Naive thymus-derived CD4-positive, alpha-beta T cell (primary cell): ENCODE results near the gene CCDC6. TPM values are rescaled to one million over a fixed set of nuclear protein-coding genes. Genes with fewer than 3 reads are reported as not detected.

Source experiments
- ATAC-seq: fragments of 150-1000 bp; cut with Tn5 transposase; 2 replicates; pipeline ENCODE4 v1.10.0; 2021; ENCODE audit warnings: mild to moderate bottlenecking, moderate library complexity
- CTCF ChIA-PET: fragments of 350-600 bp; sonication (Branson Sonifier 250); formaldehyde crosslinking; loops from one replicate; lab custom pipeline; 2021; ENCODE audit warnings: antibody characterized with exemption; lab: Charles Lee
- POLR2A ChIA-PET: fragments of 350-600 bp; sonication (Branson Sonifier 250); formaldehyde crosslinking; loops from one replicate; lab custom pipeline; 2021; ENCODE audit warnings: antibody characterized with exemption, inconsistent platforms; lab: Charles Lee
- DNase-seq, 9 donors: peaks; one replicate each; pipeline versions ENCODE4 v3.0.0 to v3.0.0-alpha.2; 2020 to 2022; ENCODE audit warnings: mixed read lengths in 1 of 9
- H3K27ac ChIP-seq: one replicate; pipeline ENCODE4 v1.7.0; 2013; ENCODE audit warnings: mild to moderate bottlenecking, low read depth, low read length, moderate library complexity
- H3K27me3 ChIP-seq, 2 donors: one replicate each; pipeline ENCODE4 v1.7.0; 2013; ENCODE audit warnings: low read length in 2 of 2, mild to moderate bottlenecking in 2 of 2, moderate library complexity in 2 of 2; ENCODE audit not compliant: control insufficient read depth in 2 of 2, insufficient read depth in 2 of 2
- H3K36me3 ChIP-seq, 3 experiments: 1 replicate in 2 of 3; 2 replicates in 1 of 3; pipeline ENCODE4 v1.7.0; 2013; ENCODE audit warnings: low read length in 3 of 3, mild to moderate bottlenecking in 3 of 3, moderate library complexity in 1 of 3; ENCODE audit not compliant: insufficient read depth in 3 of 3, control insufficient read depth in 2 of 3
- H3K4me1 ChIP-seq, 2 donors: one replicate each; pipeline ENCODE4 v1.7.0; 2013; ENCODE audit warnings: low read length in 2 of 2, mild to moderate bottlenecking in 2 of 2, moderate library complexity in 1 of 2; ENCODE audit not compliant: control insufficient read depth in 2 of 2, insufficient read depth in 2 of 2
- H3K4me3 ChIP-seq: 2 replicates; pipeline ENCODE4 v1.7.0; 2013; ENCODE audit warnings: mild to moderate bottlenecking, low read length
- H3K9me3 ChIP-seq, 3 experiments: 1 replicate in 2 of 3; 2 replicates in 1 of 3; pipeline ENCODE4 v1.7.0; 2013; ENCODE audit warnings: low read length in 3 of 3; ENCODE audit not compliant: control insufficient read depth in 2 of 3
- H3K27ac Mint-ChIP-seq, 9 donors: one replicate each; pipeline ENCODE4 v1.8.0; 2020 to 2022; ENCODE audit warnings: mixed read lengths in 9 of 9, mild to moderate bottlenecking in 8 of 9, moderate library complexity in 5 of 9, inconsistent platforms in 2 of 9
- H3K27me3 Mint-ChIP-seq, 5 donors: one replicate each; pipeline ENCODE4 v1.8.0; 2021 to 2022; ENCODE audit warnings: mixed read lengths in 5 of 5, mild to moderate bottlenecking in 1 of 5
- H3K36me3 Mint-ChIP-seq, 5 donors: one replicate each; pipeline ENCODE4 v1.8.0; 2020 to 2022; ENCODE audit warnings: mixed read lengths in 5 of 5, mild to moderate bottlenecking in 3 of 5, inconsistent platforms in 1 of 5
- H3K4me1 Mint-ChIP-seq, 7 donors: one replicate each; pipeline ENCODE4 v1.8.0; 2020 to 2022; ENCODE audit warnings: mixed read lengths in 7 of 7, mild to moderate bottlenecking in 3 of 7, inconsistent platforms in 1 of 7
- H3K4me3 Mint-ChIP-seq, 10 donors: one replicate each; pipeline ENCODE4 v1.8.0; 2020 to 2022; ENCODE audit warnings: mild to moderate bottlenecking in 10 of 10, mixed read lengths in 10 of 10, moderate library complexity in 6 of 10, inconsistent platforms in 2 of 10
- H3K9me3 Mint-ChIP-seq, 11 donors: one replicate each; pipeline ENCODE4 v1.8.0; 2020 to 2022; ENCODE audit warnings: mixed read lengths in 11 of 11, mild to moderate bottlenecking in 4 of 11, inconsistent platforms in 1 of 11, moderate library complexity in 1 of 11
- intact Hi-C, 2 donors: fragments of 100-400 bp; cut with micrococcal nuclease; formaldehyde crosslinking; loops; one replicate each; pipeline ENCODE4 v1.15.1; 2023
- polyA plus RNA-seq, 2 donors: library from polyadenylated mRNA; unstranded; fragments of 300-500 nt; fragmentation: Illumina TruSeq; gene quantifications; one replicate each; pipeline ENCODE4 v1.2.3, GENCODE V29; 2021
- total RNA-seq, 6 experiments: library from RNA in 5 of 6; stranded (reverse) in 5 of 6; gene quantifications; 1 replicate in 5 of 6; 2 replicates in 1 of 6; pipeline ENCODE4 v1.2.3 and lab custom pipeline; 2021 to 2026

Gene CCDC6
- total and polyA plus RNA-seq, 7 experiments from 2014 or later: 4.2 to 34.3 (median 21.0) TPM

- H3K36me3 ChIP-seq: peaks cover 3 to 67% (median 26%) of the 10 kb centered on the region in 3 experiments
- DNase-seq: no peak
- no peak overlapping the region for H3K4me3 ChIP-seq
- CTCF ChIA-PET: interaction anchor here (1.0 kb wide), 1 partner anchor 11 kb away, joined by 5 read pairs; no protein-coding TSS in a partner anchor
- POLR2A ChIA-PET: no interaction called here
- H3K9me3 Mint-ChIP-seq: no peaks in the 10 kb centered on the region
- peaks cover 0 to 5% (median 0%) of the 10 kb centered on the region in 7 donors for H3K4me1 Mint-ChIP-seq
- no peaks in the 10 kb centered on the region for H3K4me1 ChIP-seq
- no peak overlapping the region for H3K4me3 Mint-ChIP-seq
- peaks cover 15 to 78% (median 60%) of the 10 kb centered on the region in 5 donors for H3K36me3 Mint-ChIP-seq
- H3K27ac Mint-ChIP-seq: no peak overlapping the region
- H3K27me3 ChIP-seq: no peaks in the 10 kb centered on the region
- H3K27me3 Mint-ChIP-seq: no peaks in the 10 kb centered on the region
- no peak for ATAC-seq
- H3K9me3 ChIP-seq: no peaks in the 10 kb centered on the region
- intact Hi-C loops: loop anchor here (10.0 kb wide), 2 partner anchors 849 to 1019 kb away; no protein-coding TSS in a partner anchor
- H3K27ac ChIP-seq: no peak overlapping the region
Measured at GRCh38 chr10:59804220-59804619, 102.1 kb downstream of the CCDC6 start.

GRCh38 chr10:59803714-59804113 is 102.6 kb downstream of the CCDC6 start:
- DNase-seq: no peak
- CTCF ChIA-PET: interaction anchor here (1.0 kb wide), 1 partner anchor 12 kb away, joined by 5 read pairs; no protein-coding TSS in a partner anchor
- intact Hi-C loops: loop anchor here (10.0 kb wide), 2 partner anchors 849 to 1019 kb away; no protein-coding TSS in a partner anchor

GRCh38 chr10:59801171-59801570 is 105.2 kb downstream of the CCDC6 start:
- Mint-ChIP-seq H3K4me1 (peaks cover 0 to 2% (median 0%) of the 10 kb centered on the region in 7 donors), H3K4me3 (no peak overlapping the region), H3K27ac (peak overlapping the region in 1 of 9 donors; percentile 14), H3K36me3 (peaks cover 19 to 77% (median 70%) of the 10 kb centered on the region in 5 donors), H3K9me3 (peaks cover 0 to 1% (median 0%) of the 10 kb centered on the region in 11 donors), H3K27me3 (no peaks in the 10 kb centered on the region)
- ChIA-PET POLR2A (no interaction called here), CTCF (no interaction called here)
- intact Hi-C loops: loop anchor here (10.0 kb wide), 2 partner anchors 846 to 1016 kb away; no protein-coding TSS in a partner anchor
- no peak for ATAC-seq
- no peak for DNase-seq
- Histone ChIP-seq H3K9me3 (no peaks in the 10 kb centered on the region), H3K4me1 (no peaks in the 10 kb centered on the region), H3K36me3 (peaks cover 0 to 49% (median 11%) of the 10 kb centered on the region in 3 experiments), H3K27me3 (no peaks in the 10 kb centered on the region), H3K4me3 (no peak overlapping the region), H3K27ac (no peak overlapping the region)

More at GRCh38 chr10:59803714-59804113, 102.6 kb downstream of the CCDC6 start:
- H3K36me3 Mint-ChIP-seq: peaks cover 15 to 80% (median 63%) of the 10 kb centered on the region in 5 donors
- Histone ChIP-seq H3K36me3 (peaks cover 3 to 66% (median 22%) of the 10 kb centered on the region in 3 experiments), H3K4me3 (no peak overlapping the region), H3K27ac (no peak overlapping the region), H3K4me1 (no peaks in the 10 kb centered on the region), H3K27me3 (no peaks in the 10 kb centered on the region), H3K9me3 (no peaks in the 10 kb centered on the region)
- POLR2A ChIA-PET: no interaction called here
- ATAC-seq: peak; percentile 51
- H3K9me3 Mint-ChIP-seq: no peaks in the 10 kb centered on the region
- H3K27ac Mint-ChIP-seq: peak overlapping the region in 3 of 9 donors; percentile 12 to 69 (median 28)
- H3K4me3 Mint-ChIP-seq: no peak overlapping the region
- peaks cover 0 to 5% (median 0%) of the 10 kb centered on the region in 7 donors for H3K4me1 Mint-ChIP-seq
- no peaks in the 10 kb centered on the region for H3K27me3 Mint-ChIP-seq

- Mint-ChIP-seq H3K4me1 (peaks cover 0 to 2% (median 0%) of the 10 kb centered on the region in 7 donors), H3K27ac (peak overlapping the region in 1 of 9 donors; percentile 4)
Measured at GRCh38 chr10:59799421-59799820, 106.9 kb downstream of the CCDC6 start.

GRCh38 chr10:59793919-59794318 is 112.4 kb downstream of the CCDC6 start:
- no peaks in the 10 kb centered on the region for H3K27me3 Mint-ChIP-seq
- H3K27ac Mint-ChIP-seq: no peak overlapping the region
- H3K9me3 Mint-ChIP-seq: peaks cover 0 to 2% (median 0%) of the 10 kb centered on the region in 11 donors
- intact Hi-C loops: no loop called here
- H3K27ac ChIP-seq: no peak overlapping the region
- peaks cover 0 to 40% (median 16%) of the 10 kb centered on the region in 3 experiments for H3K36me3 ChIP-seq
- no peaks in the 10 kb centered on the region for H3K4me1 ChIP-seq
- DNase-seq: no peak
- ChIA-PET POLR2A (interaction anchor here (0.6 kb wide), 1 partner anchor 342 kb away, joined by 3 read pairs; no protein-coding TSS in a partner anchor), CTCF (no interaction called here)
- no peak overlapping the region for H3K4me3 ChIP-seq
- no peak for ATAC-seq
- peaks cover 15 to 68% (median 54%) of the 10 kb centered on the region in 5 donors for H3K36me3 Mint-ChIP-seq
- no peaks in the 10 kb centered on the region for H3K9me3 ChIP-seq
- no peak overlapping the region for H3K4me3 Mint-ChIP-seq
- no peaks in the 10 kb centered on the region for H3K27me3 ChIP-seq
- peaks cover 0 to 2% (median 0%) of the 10 kb centered on the region in 7 donors for H3K4me1 Mint-ChIP-seq

More at GRCh38 chr10:59799421-59799820, 106.9 kb downstream of the CCDC6 start:
- no peaks in the 10 kb centered on the region for H3K4me1 ChIP-seq
- Mint-ChIP-seq H3K27me3 (no peaks in the 10 kb centered on the region), H3K9me3 (peaks cover 0 to 2% (median 0%) of the 10 kb centered on the region in 11 donors), H3K36me3 (peaks cover 18 to 80% (median 65%) of the 10 kb centered on the region in 5 donors), H3K4me3 (no peak overlapping the region)
- H3K4me3 ChIP-seq: no peak overlapping the region
- CTCF ChIA-PET: interaction anchor here (0.9 kb wide), 1 partner anchor 9 kb away, joined by 3 read pairs; no protein-coding TSS in a partner anchor
- H3K36me3 ChIP-seq: peaks cover 0 to 36% (median 6%) of the 10 kb centered on the region in 3 experiments
- H3K9me3 ChIP-seq: no peaks in the 10 kb centered on the region
- DNase-seq: no peak
- intact Hi-C loops: no loop called here
- no peaks in the 10 kb centered on the region for H3K27me3 ChIP-seq
- no peak overlapping the region for H3K27ac ChIP-seq
- ATAC-seq: no peak
- POLR2A ChIA-PET: no interaction called here

- ATAC-seq (no peak), DNase-seq (no peak)
- Histone ChIP-seq H3K27me3 (no peaks in the 10 kb centered on the region), H3K36me3 (peaks cover 0 to 38% (median 16%) of the 10 kb centered on the region in 3 experiments), H3K9me3 (no peaks in the 10 kb centered on the region), H3K27ac (no peak overlapping the region), H3K4me1 (no peaks in the 10 kb centered on the region), H3K4me3 (no peak overlapping the region)
- peaks cover 0 to 2% (median 0%) of the 10 kb centered on the region in 11 donors for H3K9me3 Mint-ChIP-seq
- no peak overlapping the region for H3K4me3 Mint-ChIP-seq
- peak overlapping the region in 2 of 9 donors; percentile 36 to 41 for H3K27ac Mint-ChIP-seq
- no peaks in the 10 kb centered on the region for H3K27me3 Mint-ChIP-seq
- H3K36me3 Mint-ChIP-seq: peaks cover 15 to 64% (median 47%) of the 10 kb centered on the region in 5 donors
- CTCF ChIA-PET: no interaction called here
- intact Hi-C loops: no loop called here
- peaks cover 0 to 2% (median 0%) of the 10 kb centered on the region in 7 donors for H3K4me1 Mint-ChIP-seq
- POLR2A ChIA-PET: no interaction called here
Measured at GRCh38 chr10:59792812-59793211, 113.5 kb downstream of the CCDC6 start.
